Right cardiac atrium (tissue), 5 donors: Measurements from ENCODE around the gene SLC6A6. TPM values are rescaled to one million over a fixed set of nuclear protein-coding genes. Genes with fewer than 3 reads are reported as not detected.

Source experiments
- ATAC-seq, 2 donors: fragments of 200-7000 bp; cut with Tn5 transposase; one replicate each; pipeline versions ENCODE4 v1.8.0 to v1.9.1; 2020; ENCODE audit warnings: moderate library complexity in 2 of 2, mild to moderate bottlenecking in 1 of 2
- DNase-seq, 3 donors: peaks; one replicate each; pipeline ENCODE4 v3.0.0-alpha.2; 2020
- H3K27ac ChIP-seq: one replicate; pipeline ENCODE4 v1.5.1; 2013; ENCODE audit warnings: mild to moderate bottlenecking, low read length, control low read depth, moderate library complexity
- H3K27me3 ChIP-seq: one replicate; pipeline ENCODE4 v1.6.1; 2013; ENCODE audit not compliant: control insufficient read depth, insufficient read depth
- H3K4me1 ChIP-seq: one replicate; pipeline ENCODE4 v1.6.1; 2013; ENCODE audit warnings: low read length; ENCODE audit not compliant: control insufficient read depth, insufficient read depth
- H3K4me3 ChIP-seq: one replicate; pipeline ENCODE4 v1.5.1; 2013; ENCODE audit warnings: low read length, control low read depth
- H3K9me3 ChIP-seq: one replicate; pipeline ENCODE4 v1.6.1; 2013; ENCODE audit warnings: low read length; ENCODE audit not compliant: control insufficient read depth
- WGBS: extraction: QIAGEN DNeasy Blood & Tissue Kit; methylation state at CpG from one replicate; pipeline ENCODE4 v1.1.7; 2013; 5-methylcytosine and 5-hydroxymethylcytosine counted together
- intact Hi-C, 4 donors: fragments of 100-400 bp; cut with DNase I; formaldehyde crosslinking; loops; one replicate each; pipeline versions ENCODE4 v1.11.0 to v1.14.0; 2022 to 2023
- polyA plus RNA-seq: library from polyadenylated mRNA; stranded (reverse); fragments of 200-250 nt; gene quantifications from one replicate; pipeline ENCODE4 v1.2.3, GENCODE V29; 2013
- total RNA-seq, 4 donors: library from RNA; stranded (reverse); fragmentation: NEBNext Ultra II Directional; extraction: Animal tissue kit (Norgen Biotek cat#: 25700); gene quantifications; one replicate each; pipeline ENCODE4 v1.2.1, GENCODE V29; 2021
- donor health status: healthy with polysubstance abuse.
- donor health status: DM: no; HTN: yes; CAD: no.
- donor health status: DM: no; HTN: no; CAD: no.
- donor health status: DM: no; HTN: yes; CAD: no; lungs with severe emphysema.
- donor health status: DM: yes; HTN: yes; CAD: no.

Gene SLC6A6
- total and polyA plus RNA-seq, 5 donors: 21.3 to 106 (median 31.6) TPM

DNA sequence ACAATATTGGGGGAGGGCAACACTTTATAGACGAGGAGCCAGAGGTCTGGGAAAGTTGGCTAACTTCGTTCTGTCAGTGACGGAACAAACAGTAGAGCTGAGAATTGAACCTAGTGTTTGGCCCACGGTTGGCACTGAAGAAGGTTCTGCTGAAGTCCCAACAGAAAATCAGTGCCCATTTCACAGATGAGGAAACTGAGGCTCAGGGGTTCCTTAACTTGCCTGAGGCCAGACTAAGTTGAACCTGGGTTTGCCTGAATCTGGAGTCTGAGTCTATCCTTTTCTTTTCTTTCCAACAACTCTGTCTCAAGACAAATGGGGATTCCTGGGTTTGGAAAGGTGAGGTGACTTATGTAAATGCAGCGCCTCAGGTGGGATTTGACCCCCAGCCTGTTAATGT, 55.1 kb downstream of the SLC6A6 start:
- H3K4me1 ChIP-seq: peaks cover 22% of the 10 kb centered on the region
- no peaks in the 10 kb centered on the region for H3K27me3 ChIP-seq
- ATAC-seq (no peak), DNase-seq (no peak)
- intact Hi-C loops: loop anchor here in 2 of 4 donors (10.0 kb wide), 1 partner anchor 53 kb away; the partner anchor contains the start of gene SLC6A6 (in 2 of the 2)
- H3K9me3 ChIP-seq: no peaks in the 10 kb centered on the region
- WGBS: 97% methylated on average over 5 of the region's 5 CpGs
- no peak overlapping the region for H3K27ac ChIP-seq
- no peak overlapping the region for H3K4me3 ChIP-seq

DNA sequence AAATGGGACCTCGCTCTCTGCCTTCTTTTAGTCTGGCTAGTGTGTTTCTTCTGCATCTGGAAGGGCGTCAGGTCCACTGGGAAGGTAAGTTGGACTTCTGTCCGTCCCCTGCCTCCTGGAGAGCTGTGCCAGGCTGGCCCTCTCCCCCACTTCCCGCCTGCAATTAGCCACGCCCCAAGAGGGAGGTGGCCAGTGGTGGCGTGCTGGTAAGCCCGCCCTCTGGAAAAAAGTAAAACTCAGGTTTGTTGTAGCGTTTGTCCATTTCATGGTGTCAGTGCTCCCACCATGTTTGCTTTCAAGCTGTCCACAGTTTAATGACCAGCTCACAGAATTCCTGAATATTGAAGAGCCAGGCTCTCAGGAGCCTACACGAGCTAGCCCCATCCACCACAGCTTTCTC, 55.6 kb downstream of the SLC6A6 start:
- intact Hi-C loops: loop anchor here in 2 of 4 donors (10.0 kb wide), 1 partner anchor 53 kb away; the partner anchor contains the start of gene SLC6A6 (in 2 of the 2)
- ATAC-seq: no peak

DNA sequence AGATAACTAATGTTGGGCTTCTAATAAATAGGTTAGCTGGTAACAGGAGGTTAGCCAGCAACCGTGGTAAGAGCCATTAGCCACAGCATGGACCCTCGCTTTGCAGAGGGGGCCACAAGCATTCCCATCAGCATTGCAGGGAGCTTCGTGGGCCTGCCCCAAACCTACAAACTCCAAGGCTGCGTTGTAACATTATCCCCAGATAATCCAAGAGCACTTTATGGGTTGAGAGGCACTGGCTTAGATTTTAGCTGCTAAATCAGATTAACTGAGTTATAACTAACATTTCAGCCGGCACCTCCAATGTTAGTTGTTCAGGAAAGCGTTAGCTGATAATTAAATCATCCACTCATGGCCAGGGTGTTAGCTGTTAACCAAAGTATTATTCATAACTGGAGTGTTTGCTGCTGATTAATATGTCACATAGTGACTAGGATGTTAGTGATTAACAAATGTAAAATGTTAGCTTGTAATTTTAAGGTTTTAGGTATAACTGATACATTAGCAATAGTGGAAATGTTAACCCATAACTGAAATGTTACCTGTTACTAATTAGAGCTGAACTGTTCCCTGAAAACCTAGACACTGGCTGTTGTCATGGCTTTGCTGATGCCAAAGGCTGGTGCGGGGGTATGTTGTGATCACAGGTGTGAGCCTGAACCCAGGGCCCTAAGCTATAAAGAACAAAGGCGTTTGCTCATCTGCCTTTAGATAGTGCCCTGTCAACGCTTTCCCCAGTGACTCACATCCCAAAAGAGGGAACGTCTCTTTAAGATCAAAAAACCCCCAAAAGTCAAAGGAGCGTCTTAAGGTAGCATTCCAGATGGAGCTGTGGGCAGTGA, 56.2 kb downstream of the SLC6A6 start:
- Histone ChIP-seq H3K9me3 (no peaks in the 10 kb centered on the region), H3K4me3 (no peak overlapping the region), H3K4me1 (peaks cover 15% of the 10 kb centered on the region), H3K27ac (no peak overlapping the region), H3K27me3 (no peaks in the 10 kb centered on the region)
- intact Hi-C loops: loop anchor here in 2 of 4 donors (10.0 kb wide), 1 partner anchor 54 kb away; the partner anchor contains the start of gene SLC6A6 (in 2 of the 2)
- WGBS: 72% methylated on average over 11 of the region's 11 CpGs
- ATAC-seq: no peak
- DNase-seq: no peak

More for the DNA sequence above, 55.6 kb downstream of the SLC6A6 start:
- Histone ChIP-seq H3K4me3 (no peak overlapping the region), H3K4me1 (peaks cover 20% of the 10 kb centered on the region), H3K9me3 (no peaks in the 10 kb centered on the region), H3K27me3 (no peaks in the 10 kb centered on the region), H3K27ac (no peak overlapping the region)
- peak in 1 of 3 donors; percentile 48 for DNase-seq
- WGBS: 69% methylated on average over 9 of the region's 9 CpGs

- intact Hi-C loops: loop anchor here in 2 of 4 donors (10.0 kb wide), 1 partner anchor 55 kb away; the partner anchor contains the start of gene SLC6A6 (in 2 of the 2)
- no peak for DNase-seq
Measured at GRCh38 chr3:14459384-14459783, 57.0 kb downstream of the SLC6A6 start.

DNA sequence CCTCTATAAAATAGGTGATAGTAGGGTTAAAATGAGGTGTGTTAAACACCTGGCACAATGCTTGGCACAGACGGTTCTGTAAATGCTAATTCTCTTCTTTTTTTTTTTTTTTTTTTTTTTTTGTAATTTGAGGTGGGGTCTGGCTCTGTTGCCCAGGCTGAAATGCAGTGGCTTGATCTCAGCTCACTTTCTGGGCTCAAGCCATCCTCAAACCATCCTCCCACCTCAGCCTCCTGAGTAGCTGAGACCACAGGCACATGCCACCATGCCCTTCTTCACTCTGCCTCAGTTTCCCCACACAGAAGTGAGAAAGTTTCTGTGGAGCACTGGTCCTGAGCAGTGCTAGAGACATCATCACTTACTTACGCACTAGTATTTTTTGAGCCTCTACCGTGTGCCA, 57.4 kb downstream of the SLC6A6 start:
- Histone ChIP-seq H3K4me1 (peaks cover 8% of the 10 kb centered on the region), H3K27me3 (no peaks in the 10 kb centered on the region), H3K9me3 (no peaks in the 10 kb centered on the region), H3K27ac (no peak overlapping the region), H3K4me3 (no peak overlapping the region)
- intact Hi-C loops: loop anchor here in 3 of 4 donors (10.0 kb wide), 1 partner anchor 55 kb away; the partner anchor contains the start of gene SLC6A6 (in 3 of the 3)
- 67% methylated on average over 3 of the region's 3 CpGs for WGBS
- ATAC-seq: no peak
- no peak for DNase-seq

More at GRCh38 chr3:14459384-14459783, 57.0 kb downstream of the SLC6A6 start:
- Histone ChIP-seq H3K4me3 (no peak overlapping the region), H3K4me1 (peaks cover 8% of the 10 kb centered on the region), H3K9me3 (no peaks in the 10 kb centered on the region), H3K27ac (no peak overlapping the region), H3K27me3 (no peaks in the 10 kb centered on the region)
- WGBS: 88% methylated on average over 5 of the region's 5 CpGs
- ATAC-seq: no peak

DNA sequence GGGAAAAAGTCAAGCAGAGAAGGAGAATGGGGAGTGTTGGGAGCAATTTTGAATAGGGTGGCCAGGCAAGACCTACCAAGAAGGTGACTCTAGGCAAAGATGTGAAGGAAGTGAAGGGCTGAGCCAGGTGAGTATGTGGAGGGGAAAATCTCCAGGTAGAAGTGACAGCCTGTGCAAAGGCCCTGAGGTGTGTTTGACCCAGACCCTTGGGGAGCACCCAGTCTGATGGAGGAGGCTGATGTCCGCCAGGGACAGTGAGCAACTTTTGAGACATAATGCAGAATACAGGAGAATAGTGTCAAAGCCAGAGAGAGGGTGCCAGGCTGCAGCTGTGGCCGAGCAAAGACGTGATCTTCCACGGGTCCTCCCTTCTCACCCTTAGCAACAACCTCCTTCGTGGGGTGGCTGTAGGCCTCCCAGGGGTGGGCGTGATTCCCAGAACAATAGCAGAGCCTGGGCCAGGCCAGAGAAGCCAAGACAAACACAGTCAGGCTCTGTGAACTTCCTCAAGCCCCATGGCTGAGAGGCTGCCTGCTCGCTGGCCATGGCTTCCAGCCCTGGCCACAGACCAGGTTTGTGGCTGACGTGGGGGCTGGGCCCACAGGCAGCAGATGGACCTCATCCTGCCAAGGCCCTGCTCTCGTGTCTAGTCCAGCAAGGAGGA, 58.1 kb downstream of the SLC6A6 start:
- DNase-seq (peak; percentile 84 to 94 (median 93)), ATAC-seq (peak; percentile 94)
- Histone ChIP-seq H3K4me3 (no peak overlapping the region), H3K4me1 (peaks cover 8% of the 10 kb centered on the region), H3K27ac (peak overlapping the region; percentile 8), H3K9me3 (no peaks in the 10 kb centered on the region), H3K27me3 (no peaks in the 10 kb centered on the region)
- WGBS: 36% methylated on average over 9 of the region's 9 CpGs
- intact Hi-C loops: loop anchor here in 1 of 4 donors (10.0 kb wide), 1 partner anchor 56 kb away; the partner anchor contains the start of gene SLC6A6

DNA sequence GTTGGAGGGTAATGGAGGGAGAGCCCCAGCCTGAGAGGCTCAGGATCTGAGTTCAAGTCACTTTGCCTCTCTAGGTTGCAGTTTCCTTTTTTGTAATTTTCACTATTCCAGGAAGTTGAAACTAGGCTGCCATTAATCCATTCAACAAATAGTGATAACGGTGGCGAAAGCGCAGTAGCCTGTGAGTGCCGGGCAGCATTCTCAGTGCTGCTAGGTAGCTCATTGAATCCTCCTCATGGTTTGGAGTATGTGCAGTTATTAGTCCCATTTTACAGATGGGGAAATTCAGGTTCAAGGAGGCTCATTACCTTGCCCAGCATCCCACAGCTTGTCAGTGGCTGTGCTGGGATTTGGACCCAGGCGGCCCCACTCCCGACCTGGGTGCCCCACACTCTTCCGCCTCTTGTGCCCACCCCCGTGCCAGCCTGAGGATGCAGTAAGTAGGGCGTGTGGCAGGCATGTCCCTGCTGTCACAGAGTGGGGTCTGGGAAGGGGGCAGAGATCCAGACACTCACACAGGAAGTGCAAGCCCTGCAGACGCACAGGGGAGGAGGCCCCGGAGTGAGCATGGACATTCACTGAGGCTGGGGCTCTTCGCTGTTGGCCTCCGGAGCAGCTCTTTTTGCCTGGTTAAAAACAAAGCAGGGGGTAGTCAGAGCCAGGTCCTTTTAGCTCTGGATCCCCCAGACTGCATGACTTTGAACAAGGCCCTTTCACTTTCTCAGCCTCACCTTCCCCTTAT, 58.8 kb downstream of the SLC6A6 start:
- Histone ChIP-seq H3K4me3 (no peak overlapping the region), H3K9me3 (no peaks in the 10 kb centered on the region), H3K27ac (no peak overlapping the region), H3K27me3 (no peaks in the 10 kb centered on the region), H3K4me1 (peaks cover 8% of the 10 kb centered on the region)
- ATAC-seq: no peak
- intact Hi-C loops: loop anchor here in 1 of 4 donors (10.0 kb wide), 1 partner anchor 56 kb away; the partner anchor contains the start of gene SLC6A6
- 69% methylated on average over 13 of the region's 13 CpGs for WGBS
- DNase-seq: peak in 1 of 3 donors; percentile 60

GRCh38 chr3:14461748-14462324, 59.4 kb downstream of the SLC6A6 start:
- no peaks in the 10 kb centered on the region for H3K27me3 ChIP-seq
- no peaks in the 10 kb centered on the region for H3K9me3 ChIP-seq
- WGBS: 83% methylated on average over 8 of the region's 8 CpGs
- intact Hi-C loops: loop anchor here in 1 of 4 donors (10.0 kb wide), 1 partner anchor 57 kb away; the partner anchor contains the start of gene SLC6A6
- DNase-seq (peak in 2 of 3 donors; percentile 76 to 82), ATAC-seq (peak; percentile 27 to 31)
- no peak overlapping the region for H3K4me3 ChIP-seq
- no peak overlapping the region for H3K27ac ChIP-seq
- H3K4me1 ChIP-seq: peaks cover 8% of the 10 kb centered on the region

GRCh38 chr3:14462738-14463137, 60.3 kb downstream of the SLC6A6 start:
- 94% methylated on average over 9 of the region's 9 CpGs for WGBS
- no peak overlapping the region for H3K27ac ChIP-seq
- intact Hi-C loops: loop anchor here in 1 of 4 donors (10.0 kb wide), 1 partner anchor 58 kb away; the partner anchor contains the start of gene SLC6A6
- no peak overlapping the region for H3K4me3 ChIP-seq
- no peak for ATAC-seq
- H3K4me1 ChIP-seq: peaks cover 8% of the 10 kb centered on the region
- DNase-seq: no peak
- no peaks in the 10 kb centered on the region for H3K27me3 ChIP-seq
- no peaks in the 10 kb centered on the region for H3K9me3 ChIP-seq
